Panc1 (cell line): Measurements from ENCODE around the gene C9orf72. TPM values are rescaled to one million over a fixed set of nuclear protein-coding genes. Genes with fewer than 3 reads are reported as not detected.

Experiments used
- ATAC-seq: fragments of 200-7000 bp; cut with Tn5 transposase; 2 replicates; pipeline ENCODE4 v1.9.1; 2020; ENCODE audit warnings: mild to moderate bottlenecking, moderate library complexity
- BruUV-seq: library from RNA; stranded (reverse); fragments of 400-500 nt; replicated peaks from 2 replicates; lab custom pipeline; 2021; lab: Mats Ljungman, UMichigan
- CTCF ChIA-PET: fragments of 300-600 bp; sonication (Branson Sonifier 250); formaldehyde crosslinking; loops from one replicate; lab custom pipeline; 2022; ENCODE audit warnings: antibody characterized with exemption; lab: Charles Lee
- POLR2A ChIA-PET: fragments of 300-600 bp; sonication (Branson Sonifier 250); formaldehyde crosslinking; loops from one replicate; lab custom pipeline; 2022; ENCODE audit warnings: antibody characterized with exemption; lab: Charles Lee
- DNase-seq: peaks from one replicate; pipeline ENCODE4 v3.0.0-alpha.2; 2010; ENCODE audit warnings: low read depth, low spot score
- H3K27ac ChIP-seq: 2 replicates; pipeline ENCODE4 v1.5.1; 2011; ENCODE audit warnings: mild to moderate bottlenecking, low read length, inconsistent platforms
- H3K27me3 ChIP-seq: fragments of 200-500 bp; sonication (Bioruptor generic); 2 replicates; pipeline ENCODE4 v1.6.0; 2014; ENCODE audit warnings: low read length, inconsistent platforms; ENCODE audit not compliant: control insufficient read depth, insufficient read depth
- H3K36me3 ChIP-seq: fragments of 200-500 bp; sonication (Bioruptor generic); 2 replicates; pipeline ENCODE4 v1.5.1; 2014; ENCODE audit warnings: inconsistent platforms, mild to moderate bottlenecking, low read length, moderate library complexity; ENCODE audit not compliant: control insufficient read depth, insufficient read depth
- H3K4me1 ChIP-seq: 2 replicates; pipeline ENCODE4 v1.5.1; 2011; ENCODE audit warnings: inconsistent platforms, mild to moderate bottlenecking, low read length, moderate library complexity; ENCODE audit not compliant: control insufficient read depth, insufficient read depth
- H3K4me3 ChIP-seq, 2 experiments: 2 replicates each; pipeline ENCODE4 v1.5.1; 2011 to 2012; ENCODE audit warnings: low read depth in 2 of 2, low read length in 2 of 2, mild to moderate bottlenecking in 2 of 2, inconsistent platforms in 1 of 2, moderate library complexity in 1 of 2
- H3K9me3 ChIP-seq: fragments of 200-500 bp; sonication (Bioruptor generic); 2 replicates; pipeline ENCODE4 v1.5.1; 2014; ENCODE audit warnings: low read depth, mild to moderate bottlenecking, inconsistent platforms, low read length, moderate library complexity; ENCODE audit not compliant: control insufficient read depth, insufficient read depth
- CTCF ChIP-seq: fragments of 450-650 bp; IDR thresholded peaks from 2 replicates; pipeline ENCODE4 v1.5.1; 2017; ENCODE audit warnings: mild to moderate bottlenecking
- POLR2AphosphoS5 ChIP-seq: IDR thresholded peaks from 2 replicates; pipeline ENCODE4 v1.6.1; 2012; ENCODE audit warnings: mild to moderate bottlenecking, low read depth, low read length, moderate library complexity
- REST ChIP-seq, 2 experiments: IDR thresholded peaks; 2 replicates each; pipeline ENCODE4 v1.6.1; 2011 to 2012; ENCODE audit warnings: low read depth in 2 of 2, control low read depth in 1 of 2, low read length in 1 of 2, mild to moderate bottlenecking in 1 of 2, moderate library complexity in 1 of 2; ENCODE audit not compliant: insufficient read depth in 1 of 2
- SIN3A ChIP-seq: IDR thresholded peaks from 2 replicates; pipeline ENCODE4 v1.6.1; 2012; ENCODE audit warnings: low read depth, mild to moderate bottlenecking, low read length, moderate library complexity, borderline replicate concordance; ENCODE audit not compliant: insufficient read depth
- TCF7L2 ChIP-seq: IDR thresholded peaks from 2 replicates; pipeline ENCODE4 v1.6.1; 2011; ENCODE audit warnings: mild to moderate bottlenecking, low read depth, low read length, inconsistent platforms
- in situ Hi-C: cut with HindIII; loops from 2 replicates; pipeline ENCODE4 v1.10.0; 2016; ENCODE audit warnings: low sequenced_read_pairs, low pct_unique_long_range_greater_than_20kb
- intact Hi-C: fragments of 100-400 bp; cut with micrococcal nuclease; formaldehyde crosslinking; loops from one replicate; pipeline ENCODE4 v1.10.0; 2022; ENCODE audit not compliant: unreplicated experiment
- total RNA-seq: library from RNA; stranded (reverse); gene quantifications from one replicate; pipeline ENCODE4 v1.2.1, GENCODE V29; 2021; ENCODE audit not compliant: unreplicated experiment

C9orf72 gene
- total RNA-seq, 1 experiment from 2014 or later: 3.6 TPM

GRCh38 chr9:27520986-27521385 lies 52.3 kb downstream of the C9orf72 start:
- TF ChIP-seq REST (IDR thresholded peaks at IDR 0.05; ENCODE audit: insufficient read depth in 1 of 2, low read depth in 2 of 2, low read length in 1 of 2): no peak
- DNase-seq: no peak
- no peaks in the 10 kb centered on the region for H3K36me3 ChIP-seq
- intact Hi-C loops: no loop called here
- no peak overlapping the region for H3K27ac ChIP-seq
- no peaks in the 10 kb centered on the region for H3K9me3 ChIP-seq
- H3K27me3 ChIP-seq: no peaks in the 10 kb centered on the region
- in situ Hi-C loops: no loop called here
- H3K4me3 ChIP-seq: no peak overlapping the region
- no TSS peak for BruUV-seq
- CTCF ChIA-PET: no interaction called here
- POLR2A ChIA-PET: no interaction called here
- no peak for ATAC-seq
- no peaks in the 10 kb centered on the region for H3K4me1 ChIP-seq

- in situ Hi-C loops (no loop called here), intact Hi-C loops (no loop called here)
- no TSS peak for BruUV-seq
- ChIA-PET CTCF (no interaction called here), POLR2A (no interaction called here)
- H3K27me3 ChIP-seq: no peaks in the 10 kb centered on the region
- ATAC-seq: no peak
- TF ChIP-seq POLR2AphosphoS5: no peak
- no peak for TF ChIP-seq SIN3A
- TF ChIP-seq TCF7L2: no peak
- TF ChIP-seq REST (IDR thresholded peaks at IDR 0.05; ENCODE audit: insufficient read depth in 1 of 2, low read depth in 2 of 2, low read length in 1 of 2): no peak
- no peak for TF ChIP-seq CTCF
- H3K36me3 ChIP-seq: no peaks in the 10 kb centered on the region
- no peak overlapping the region for H3K4me3 ChIP-seq
- DNase-seq: no peak
- no peak overlapping the region for H3K27ac ChIP-seq
- no peaks in the 10 kb centered on the region for H3K4me1 ChIP-seq
- no peaks in the 10 kb centered on the region for H3K9me3 ChIP-seq
Measured at GRCh38 chr9:27519466-27520465, 53.5 kb downstream of the C9orf72 start.
